Prostate gland (tissue), 2 donors: Measurements from ENCODE around the gene VDR.

Experiments
- CTCF ChIP-seq, 4 experiments: fragments of 200-600 bp in 2 of 4; fragments of 450-650 bp in 2 of 4; sonication (generic) in 2 of 4; IDR thresholded peaks; 1 replicate in 3 of 4; 2 replicates in 1 of 4; pipeline ENCODE4 v1.5.1; 2016 to 2019; ENCODE audit warnings: antibody characterized with exemption in 4 of 4, mild to moderate bottlenecking in 2 of 4, moderate library complexity in 2 of 4
- POLR2A ChIP-seq: fragments of 450-650 bp; IDR thresholded peaks from one replicate; pipeline ENCODE4 v1.6.1; 2016; ENCODE audit warnings: antibody characterized with exemption, mild to moderate bottlenecking
- POLR2AphosphoS5 ChIP-seq: sonication (generic); formaldehyde crosslinking; IDR thresholded peaks from one replicate; pipeline ENCODE4 v1.6.1; 2017; ENCODE audit warnings: antibody characterized with exemption

GRCh38 chr12:47816403-47817271, 88.2 kb downstream of the VDR start:
- TF ChIP-seq POLR2AphosphoS5 (no peak), POLR2A (no peak), CTCF (IDR thresholded peaks at IDR 0.05) (no peak)
